Activated T-cell treated with anti-CD3 and anti-CD28 coated beads for 4 hours (primary cell): ENCODE results near the gene FAM200C.

Experiments
- DNase-seq: peaks from one replicate; pipeline ENCODE4 v3.0.0-alpha.2; 2020

Gene FAM200C

DNA sequence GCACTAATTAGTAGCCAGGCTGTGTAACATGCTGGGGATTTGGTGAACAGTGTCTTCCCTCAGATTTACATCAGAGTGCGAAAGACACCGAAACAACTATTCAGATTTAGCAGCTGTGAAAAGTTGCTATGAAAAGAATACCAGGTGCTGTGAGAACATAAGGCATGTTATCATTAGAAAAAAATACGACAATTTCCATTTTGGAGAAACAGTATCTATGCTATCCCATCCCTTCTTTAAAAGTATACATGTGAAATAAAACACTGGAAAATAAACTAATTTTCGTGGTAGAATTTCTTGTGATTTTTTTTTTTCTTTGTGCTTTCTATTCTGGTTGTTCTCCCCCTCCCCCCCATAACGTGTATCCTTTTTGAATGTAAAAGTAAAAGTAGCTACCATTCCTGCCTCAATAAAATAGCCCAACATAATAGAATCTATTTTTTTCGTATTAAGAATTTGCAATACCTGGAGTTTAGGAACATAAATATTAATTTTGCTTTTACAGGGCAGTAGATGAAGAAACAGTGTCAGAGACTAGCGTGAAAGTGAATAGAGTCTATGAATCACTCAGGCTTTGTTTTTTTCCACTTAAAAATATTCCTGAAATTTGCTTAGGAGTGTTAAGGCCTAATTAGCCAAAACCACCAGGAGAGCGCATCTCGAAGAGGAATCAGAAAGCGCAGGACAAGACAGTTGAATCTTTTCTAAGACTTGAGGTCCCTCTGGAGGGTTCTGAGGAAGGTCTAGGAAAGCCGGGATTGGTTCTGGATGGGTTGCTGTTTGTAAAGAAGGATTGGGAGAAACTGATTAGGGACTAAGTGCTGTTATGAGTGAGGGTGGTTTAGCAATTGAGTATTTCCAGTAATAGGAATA is 19.8 kb upstream of the FAM200C start:
- no peak for DNase-seq

- DNase-seq = peak; percentile 90
These were observed 19.0 kb upstream of the FAM200C start, which contains the start of gene SLU7 for GRCh38 chr5:160418561-160419457. TSS of gene SLU7 (minus strand) at chr5:160419081. CDS start at chr5:160415294, 3,787 bp downstream.

GRCh38 chr5:160398806-160399205 is 1.0 kb downstream of the FAM200C start:
- DNase-seq = no peak

GRCh38 chr5:160397492-160397891 is 2.4 kb downstream of the FAM200C start:
- DNase-seq = no peak

DNA sequence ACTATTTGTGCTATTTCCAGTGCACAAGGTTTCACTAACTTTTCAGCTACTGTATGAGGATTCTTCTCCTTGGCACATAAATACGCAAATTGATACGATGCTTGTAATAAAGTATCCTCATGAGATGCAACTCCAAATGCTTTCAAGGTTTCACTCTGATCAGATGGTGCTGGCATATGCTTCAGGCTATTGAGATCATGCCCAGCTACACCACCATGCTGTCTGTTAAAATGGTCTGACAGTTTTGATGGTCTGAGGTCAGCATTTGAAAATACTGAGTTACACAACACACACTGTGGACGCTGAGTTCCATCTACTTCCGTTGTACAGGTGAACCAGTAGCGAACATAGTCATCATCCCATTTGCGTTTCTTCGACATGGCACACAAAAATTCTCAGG is 4.7 kb downstream of the FAM200C start:
- DNase-seq = no peak

- DNase-seq = no peak
These were observed 8.8 kb downstream of the FAM200C start for GRCh38 chr5:160390787-160391696.

DNA sequence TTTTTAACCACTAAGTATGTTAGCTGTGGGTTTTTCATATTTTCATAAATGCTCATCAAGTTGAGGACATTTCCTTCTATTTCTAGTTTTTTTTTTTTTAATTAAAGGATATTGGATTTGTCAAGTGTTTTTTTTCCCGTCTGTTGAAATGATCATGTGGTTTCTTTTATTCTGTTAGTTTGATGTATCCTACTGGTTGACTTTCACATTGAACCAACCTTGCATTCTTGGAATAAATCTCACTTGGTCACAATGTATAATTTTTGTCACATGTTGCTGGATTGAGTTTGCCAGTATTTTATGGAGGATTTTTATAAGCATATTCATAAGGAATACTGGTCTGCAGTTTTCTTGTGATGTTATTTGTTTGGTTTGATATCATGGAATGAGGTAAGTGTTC is 12.4 kb downstream of the FAM200C start:
- DNase-seq = no peak

- DNase-seq = no peak
These were observed 14.4 kb downstream of the FAM200C start for GRCh38 chr5:160385496-160385895.

GRCh38 chr5:160384681-160385080 is 15.2 kb downstream of the FAM200C start:
- DNase-seq = no peak

GRCh38 chr5:160382346-160382745 is 17.5 kb downstream of the FAM200C start:
- no peak for DNase-seq

GRCh38 chr5:160380041-160380440 is 19.8 kb downstream of the FAM200C start:
- no peak for DNase-seq

DNA sequence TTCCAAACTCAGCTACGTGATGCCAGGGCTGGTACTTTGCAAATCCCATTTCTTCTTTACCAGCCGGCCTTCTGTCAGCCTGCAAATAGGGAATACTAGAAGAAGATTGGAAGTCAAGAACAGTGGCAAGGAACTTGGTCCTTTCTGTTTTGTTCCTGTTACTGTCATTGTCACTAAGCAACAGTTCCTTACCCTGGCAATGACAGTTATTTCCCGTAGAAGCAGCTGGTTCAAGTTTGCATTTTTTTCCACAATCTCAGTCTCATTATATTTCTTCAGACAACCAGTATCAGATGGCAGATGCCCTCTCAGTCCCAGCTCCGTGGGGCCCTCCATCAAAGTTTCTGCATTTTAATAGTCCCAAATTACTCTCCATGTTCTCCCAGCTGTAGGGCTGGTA is 20.3 kb downstream of the FAM200C start:
- DNase-seq = no peak

- DNase-seq = no peak
These were observed 21.5 kb downstream of the FAM200C start for GRCh38 chr5:160378330-160378729.

DNA sequence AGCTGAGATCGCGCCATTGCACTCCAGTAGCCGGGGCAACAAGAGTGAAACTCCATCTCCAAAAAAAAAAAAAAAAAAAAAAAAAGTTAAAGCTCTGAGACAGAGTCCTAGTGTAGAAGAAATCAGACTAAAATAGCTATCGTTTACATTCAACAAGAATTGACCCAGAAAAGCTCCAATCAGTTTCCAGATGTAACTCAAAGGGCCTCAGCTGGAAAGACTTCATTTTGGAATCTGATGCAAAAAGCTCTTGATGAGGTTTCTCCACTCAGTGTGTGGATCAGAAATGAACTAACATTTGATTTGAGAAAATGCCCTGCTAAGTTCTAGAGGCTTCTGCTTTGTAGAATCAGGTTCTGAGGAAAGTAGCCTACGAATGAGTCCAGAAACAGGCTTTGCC is 22.2 kb downstream of the FAM200C start:
- no peak for DNase-seq

DNA sequence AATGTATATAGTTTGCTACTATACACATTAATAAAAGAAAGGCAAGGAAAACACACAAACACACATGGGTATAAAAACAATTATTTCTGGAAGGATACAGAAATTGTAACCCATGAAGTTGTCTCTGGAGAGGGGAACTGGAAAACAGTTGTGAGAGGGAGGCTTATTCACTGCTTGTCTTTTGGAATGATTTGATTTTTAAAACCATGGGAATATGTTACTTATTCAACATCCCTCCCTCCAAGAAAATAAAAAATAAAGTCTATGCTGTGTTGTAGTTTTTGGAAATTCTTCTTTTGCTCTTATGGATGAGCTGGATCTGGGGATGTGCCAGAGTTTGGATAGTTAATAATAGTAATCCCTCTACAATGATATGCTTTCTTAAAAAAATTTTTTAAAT is 23.4 kb downstream of the FAM200C start:
- DNase-seq = no peak

DNA sequence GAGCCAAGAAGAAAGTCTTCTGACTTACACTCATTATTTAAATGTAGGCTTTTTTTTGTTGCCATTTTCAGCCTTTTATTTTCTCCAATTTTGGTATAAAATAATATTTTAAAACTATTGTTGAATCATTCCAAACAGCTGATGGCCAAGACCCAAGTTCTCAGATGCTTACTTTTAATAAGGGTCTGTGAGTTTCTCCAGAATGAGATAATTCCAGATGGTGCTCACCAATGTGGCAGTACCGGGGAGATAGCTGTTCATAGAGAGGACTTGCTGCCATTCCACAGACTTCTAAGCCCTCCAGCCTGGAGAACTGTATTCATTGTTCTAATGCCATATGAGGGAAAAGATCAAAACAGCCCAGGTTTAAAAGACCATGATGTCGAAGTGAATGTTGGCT is 24.2 kb downstream of the FAM200C start:
- DNase-seq = no peak

DNA sequence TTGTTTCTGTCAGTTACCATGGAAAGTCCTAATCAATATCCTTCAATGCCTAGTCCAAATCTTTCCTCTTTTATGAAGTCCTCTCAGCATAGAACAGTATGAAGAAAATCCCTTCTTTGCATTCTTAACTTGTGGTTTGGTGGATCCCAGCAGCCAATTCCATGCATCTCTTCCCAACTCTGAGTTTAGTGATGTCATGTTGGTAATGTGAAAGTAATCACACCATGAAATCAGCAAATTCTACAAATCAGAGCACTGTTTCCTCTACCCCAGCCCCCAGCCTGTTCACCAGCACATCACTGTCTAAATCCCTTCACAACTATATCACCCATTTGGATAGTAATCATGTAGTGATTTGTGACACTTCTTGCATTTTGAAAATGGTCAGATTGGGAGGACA is 24.7 kb downstream of the FAM200C start:
- DNase-seq = no peak

- no peak for DNase-seq
These were observed 28.6 kb downstream of the FAM200C start for GRCh38 chr5:160371294-160371693.

DNA sequence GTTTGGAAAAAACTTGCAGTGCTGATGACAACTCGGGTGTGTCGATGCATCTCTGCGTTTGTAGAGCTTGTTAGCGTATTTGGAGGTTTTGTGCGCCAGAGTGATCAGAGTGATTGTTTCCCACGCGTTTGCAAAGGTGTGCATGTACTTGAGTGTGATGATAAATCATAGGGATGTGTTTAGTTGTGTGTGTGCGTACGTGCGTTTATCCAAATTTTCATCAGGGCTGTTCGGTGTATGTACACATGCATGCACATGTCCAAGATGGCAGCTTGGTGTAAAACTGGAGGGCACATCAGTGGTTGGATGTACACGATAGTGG is 29.2 kb downstream of the FAM200C start:
- no peak for DNase-seq

GRCh38 chr5:160369990-160370712 is 29.7 kb downstream of the FAM200C start, which contains the start of gene C1QTNF2:
TSS of gene C1QTNF2 (minus strand) at chr5:160370626. CDS start at chr5:160355011, 15,615 bp downstream.
- no peak for DNase-seq

GRCh38 chr5:160367885-160368284 is 32.0 kb downstream of the FAM200C start:
- no peak for DNase-seq

DNA sequence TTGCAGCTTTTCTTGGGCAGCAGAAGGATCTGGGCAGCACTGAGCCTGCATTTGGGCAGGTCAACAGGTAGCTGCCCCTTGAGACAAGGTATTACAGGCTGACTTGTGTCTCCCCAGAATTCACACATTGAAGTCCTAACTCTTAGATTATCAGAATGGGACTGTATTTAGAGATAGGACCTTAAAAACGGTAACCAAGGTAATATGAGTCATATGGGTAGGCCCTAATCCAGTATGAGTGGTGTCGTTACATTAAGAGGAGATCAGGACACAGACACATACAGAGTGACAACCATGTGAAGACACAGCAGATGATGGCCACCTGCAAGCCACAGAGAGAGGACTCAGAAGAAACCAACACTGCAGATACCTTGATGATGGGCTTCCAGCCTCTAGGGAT is 32.6 kb downstream of the FAM200C start:
- DNase-seq = no peak
